DND-41 (cell line): ENCODE measurements around the gene LRP1.

Experiments used
- ATAC-seq: fragments of 200-7000 bp; cut with Tn5 transposase; 3 replicates; pipeline ENCODE4 v1.9.1; 2021; ENCODE audit warnings: low read depth; ENCODE audit not compliant: insufficient read depth
- DNase-seq: peaks from one replicate; pipeline ENCODE4 v3.0.0-alpha.2; 2020
- H2AFZ ChIP-seq: 2 replicates; pipeline ENCODE4 v1.6.0; 2012; ENCODE audit warnings: low read depth, low read length
- H3K27ac ChIP-seq: 2 replicates; pipeline ENCODE4 v1.5.1; 2012; ENCODE audit warnings: low read length, inconsistent platforms
- H3K27me3 ChIP-seq: fragments of 200-600 bp; sonication (generic); 2 replicates; pipeline ENCODE4 v1.6.0; 2012; ENCODE audit warnings: low read length, mild to moderate bottlenecking, inconsistent platforms; ENCODE audit not compliant: insufficient read depth, poor library complexity
- H3K36me3 ChIP-seq: 2 replicates; pipeline ENCODE4 v1.5.1; 2012; ENCODE audit warnings: low read length, inconsistent platforms; ENCODE audit not compliant: insufficient read depth
- H3K4me1 ChIP-seq: 2 replicates; pipeline ENCODE4 v1.5.1; 2012; ENCODE audit warnings: mild to moderate bottlenecking, low read length; ENCODE audit not compliant: insufficient read depth
- H3K4me2 ChIP-seq: 2 replicates; pipeline ENCODE4 v1.6.0; 2012; ENCODE audit warnings: mild to moderate bottlenecking, moderate library complexity, low read length, inconsistent platforms; ENCODE audit not compliant: insufficient read depth
- H3K4me3 ChIP-seq, 2 experiments: fragments of 200-600 bp in 1 of 2; shearing (Covaris generic) in 1 of 2; 2 replicates each; pipeline ENCODE4 v1.5.1; 2012 to 2016; ENCODE audit warnings: inconsistent platforms in 2 of 2, low read length in 2 of 2, mild to moderate bottlenecking in 2 of 2, low read depth in 1 of 2, moderate library complexity in 1 of 2
- H3K79me2 ChIP-seq: 2 replicates; pipeline ENCODE4 v1.6.0; 2012; ENCODE audit warnings: low read length, inconsistent platforms; ENCODE audit not compliant: insufficient read depth
- H3K9ac ChIP-seq: 2 replicates; pipeline ENCODE4 v1.6.0; 2012; ENCODE audit warnings: low read depth, mild to moderate bottlenecking, inconsistent platforms, low read length, moderate library complexity
- H3K9me3 ChIP-seq: 2 replicates; pipeline ENCODE4 v1.5.1; 2012; ENCODE audit warnings: low read length, moderate library complexity, mild to moderate bottlenecking, inconsistent platforms; ENCODE audit not compliant: insufficient read depth, severe bottlenecking
- H4K20me1 ChIP-seq: 2 replicates; pipeline ENCODE4 v1.6.0; 2012; ENCODE audit warnings: low read length; ENCODE audit not compliant: insufficient read depth
- CTCF ChIP-seq: IDR thresholded peaks from 2 replicates; pipeline ENCODE4 v1.5.1; 2012; ENCODE audit warnings: borderline replicate concordance, low read length, moderate library complexity, mild to moderate bottlenecking; ENCODE audit not compliant: poor library complexity, severe bottlenecking; ENCODE audit errors: extremely low read depth
- EZH2 ChIP-seq: IDR thresholded peaks from 3 replicates; pipeline ENCODE4 v1.6.1; 2012; ENCODE audit warnings: borderline replicate concordance, low read depth, mild to moderate bottlenecking, moderate library complexity, low read length, inconsistent platforms; ENCODE audit not compliant: severe bottlenecking

Gene LRP1

GRCh38 chr12:57200497-57200896 is 72.2 kb downstream of the LRP1 start:
- Histone ChIP-seq H3K4me3 (no peak overlapping the region), H4K20me1 (no peaks in the 10 kb centered on the region; the same call in 1 of the 2 replicates), H3K36me3 (no peaks in the 10 kb centered on the region), H3K9me3 (no peaks in the 10 kb centered on the region), H3K27me3 (no peaks in the 10 kb centered on the region), H2AFZ (no peak overlapping the region), H3K27ac (no peak overlapping the region), H3K4me2 (no peak overlapping the region), H3K79me2 (no peaks in the 10 kb centered on the region), H3K9ac (no peak overlapping the region), H3K4me1 (no peaks in the 10 kb centered on the region)
- ATAC-seq = no peak
- no peak for DNase-seq
- TF ChIP-seq EZH2 = no peak

- no peaks in the 10 kb centered on the region; the same call in 1 of the 2 replicates for H4K20me1 ChIP-seq
- H3K4me3 ChIP-seq = no peak overlapping the region
- no peak for TF ChIP-seq CTCF
- no peak overlapping the region for H3K4me2 ChIP-seq
- no peaks in the 10 kb centered on the region for H3K27me3 ChIP-seq
- DNase-seq (no peak), ATAC-seq (no peak)
- no peak overlapping the region for H3K9ac ChIP-seq
- H3K27ac ChIP-seq = no peak overlapping the region
- no peaks in the 10 kb centered on the region for H3K79me2 ChIP-seq
- no peaks in the 10 kb centered on the region for H3K9me3 ChIP-seq
- H2AFZ ChIP-seq = no peak overlapping the region
- H3K36me3 ChIP-seq = no peaks in the 10 kb centered on the region
- H3K4me1 ChIP-seq = no peaks in the 10 kb centered on the region
These were observed 72.9 kb downstream of the LRP1 start for GRCh38 chr12:57201219-57201618.

GRCh38 chr12:57201631-57202030 is 73.3 kb downstream of the LRP1 start:
- DNase-seq (no peak), ATAC-seq (no peak)
- no peaks in the 10 kb centered on the region for H3K4me1 ChIP-seq
- no peaks in the 10 kb centered on the region for H3K9me3 ChIP-seq
- H3K27me3 ChIP-seq = no peaks in the 10 kb centered on the region
- no peak overlapping the region for H3K9ac ChIP-seq
- no peak overlapping the region for H2AFZ ChIP-seq
- no peak overlapping the region for H3K4me2 ChIP-seq
- no peaks in the 10 kb centered on the region for H3K36me3 ChIP-seq
- H3K27ac ChIP-seq = no peak overlapping the region
- no peak for TF ChIP-seq EZH2
- H3K79me2 ChIP-seq = no peaks in the 10 kb centered on the region
- H4K20me1 ChIP-seq = no peaks in the 10 kb centered on the region; the same call in 1 of the 2 replicates
- no peak overlapping the region for H3K4me3 ChIP-seq

- no peaks in the 10 kb centered on the region for H3K36me3 ChIP-seq
- TF ChIP-seq CTCF (no peak), EZH2 (no peak)
These were observed 74.0 kb downstream of the LRP1 start for GRCh38 chr12:57202321-57202720.

More at GRCh38 chr12:57202321-57202720, 74.0 kb downstream of the LRP1 start:
- ATAC-seq (no peak), DNase-seq (no peak)
- Histone ChIP-seq H2AFZ (no peak overlapping the region), H3K79me2 (no peaks in the 10 kb centered on the region), H3K27me3 (no peaks in the 10 kb centered on the region), H4K20me1 (no peaks in the 10 kb centered on the region; the same call in 1 of the 2 replicates), H3K9me3 (no peaks in the 10 kb centered on the region), H3K4me1 (no peaks in the 10 kb centered on the region), H3K4me3 (no peak overlapping the region), H3K4me2 (no peak overlapping the region), H3K27ac (no peak overlapping the region), H3K9ac (no peak overlapping the region)
